ENCODE measurements around the gene CNNM4.

DNA sequence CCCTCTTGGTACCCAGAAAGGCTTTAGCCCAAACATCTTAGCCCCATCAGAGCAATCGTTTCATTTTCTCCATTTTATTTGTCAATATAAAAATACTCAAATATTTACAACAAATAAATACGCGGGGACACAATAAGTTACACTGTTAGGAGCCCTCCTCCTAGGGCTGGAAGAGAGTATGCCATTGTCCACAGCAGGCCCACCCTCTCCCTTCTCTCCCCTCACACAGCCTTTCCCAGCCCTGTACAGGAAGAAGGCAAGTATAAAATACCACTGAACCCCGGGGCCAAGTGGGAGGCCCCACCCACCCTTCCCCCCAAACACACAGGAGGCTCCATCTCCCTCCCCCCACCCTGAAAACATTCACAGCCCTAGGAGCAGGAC is 99.0 kb downstream of the CNNM4 start:
- no peak for TF ChIP-seq POLR2AphosphoS5 (IDR thresholded peaks at IDR 0.05)
- TF ChIP-seq POLR2A (IDR thresholded peaks at IDR 0.05): no peak
